ENCODE measurements around the gene LRFN5. TPM values are rescaled to one million over a fixed set of nuclear protein-coding genes. Genes with fewer than 3 reads are reported as not detected.

LRFN5 gene
- total and polyA plus RNA-seq, 2 of the 8 experiments (the other 6 are each of a cell fraction or from before 2014, with no cell fraction given), result 0.85 to 4.7 TPM

DNA sequence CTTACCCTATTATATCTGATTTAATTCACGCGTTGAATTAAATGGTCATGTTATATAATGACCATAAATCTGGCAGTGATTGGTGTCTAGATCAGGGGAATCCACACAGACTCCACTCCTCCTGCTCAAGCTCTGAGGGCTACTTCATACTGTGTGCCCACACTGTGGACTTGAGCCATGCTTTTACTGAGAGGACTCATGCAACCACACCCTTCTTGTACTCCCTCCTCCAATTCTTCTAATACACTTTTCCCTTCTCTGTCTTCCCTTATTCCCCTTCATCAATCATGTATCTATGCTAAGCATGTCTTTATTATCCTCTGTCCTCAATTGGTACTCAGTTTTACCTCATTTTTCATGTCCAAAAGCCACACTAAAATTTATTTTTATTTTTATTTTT, 37.7 kb upstream of the LRFN5 start:
- no peak overlapping the region for H3K4me2 ChIP-seq (ENCODE audit: insufficient read depth in 1 of 2, low read depth in 2 of 2, low read length in 2 of 2)
- no peaks in the 10 kb centered on the region for H3K79me1 ChIP-seq (ENCODE audit: low read depth, low read length)
- H2AK5ac ChIP-seq (ENCODE audit: low read depth, low read length), result no peak overlapping the region
- H3K36me3 ChIP-seq (ENCODE audit: control insufficient read depth in 2 of 4, insufficient read depth in 4 of 4, low read length in 3 of 4), result no peaks in the 10 kb centered on the region
- H3K27me3 ChIP-seq (replicated peaks in 1 of 4; ENCODE audit: control insufficient read depth in 3 of 4, extremely low read depth in 1 of 4, insufficient read depth in 3 of 4, low read length in 3 of 4), result no peaks in the 10 kb centered on the region
- no peak overlapping the region for H2BK12ac ChIP-seq (ENCODE audit: low read depth, low read length)
- no peak overlapping the region for H3K9ac ChIP-seq (replicated peaks in 1 of 4; ENCODE audit: extremely low read depth in 1 of 4, low read depth in 3 of 4, low read length in 3 of 4)
- H2BK120ac ChIP-seq (replicated peaks; ENCODE audit: low read depth, low read length), result no peak overlapping the region
- POLR2A ChIA-PET (ENCODE audit: partially characterized antibody), result no interaction called here
- no peak for FAIRE-seq
- H3K4me3 ChIP-seq (ENCODE audit: extremely low read depth in 1 of 4, insufficient read depth in 2 of 4, low read depth in 3 of 4, low read length in 4 of 4), result no peak overlapping the region
- no peak overlapping the region for H3K56ac ChIP-seq (replicated peaks; ENCODE audit: insufficient read length, low read depth, low read length)
- CTCF ChIA-PET (ENCODE audit: partially characterized antibody), result interaction anchor here (1.2 to 1.4 kb wide), 2 partner anchors 31 to 36 kb away, joined by 3 read pairs; no protein-coding TSS in a partner anchor
- no peak overlapping the region for H4K5ac ChIP-seq (ENCODE audit: insufficient read length, low read depth, low read length)
- no peak overlapping the region for H2BK15ac ChIP-seq (ENCODE audit: low read length)
- 0 out of 4 replicates have a peak, but pooled peaks cover 0 to 3% of the 10 kb centered on the region in 2 experiments for H3K9me3 ChIP-seq (ENCODE audit: insufficient read depth in 2 of 2, low read depth in 1 of 2, low read length in 1 of 2)
- H3K4me1 ChIP-seq (replicated peaks in 1 of 4; ENCODE audit: control insufficient read depth in 3 of 4, insufficient read depth in 4 of 4, low read length in 3 of 4), result peaks cover 2 to 4% (median 3%) of the 10 kb centered on the region in 4 experiments; a peak in 3 of 7 replicates
- no peak overlapping the region for H3K14ac ChIP-seq (ENCODE audit: insufficient read length)
- no peak overlapping the region for H2AFZ ChIP-seq (ENCODE audit: low read length)
- no peak for TF ChIP-seq CBX8 (IDR thresholded peaks at IDR 0.05; ENCODE audit: borderline replicate concordance, low read depth, low read length)
- no peak for TF ChIP-seq SIX5 (IDR thresholded peaks at IDR 0.05; ENCODE audit: low read depth, low read length)
- no peak for TF ChIP-seq CHD2 (IDR thresholded peaks at IDR 0.05; ENCODE audit: low read length)
- no peak overlapping the region for H4K91ac ChIP-seq (replicated peaks; ENCODE audit: insufficient read length, low read length)
- no peak overlapping the region for H3K18ac ChIP-seq (ENCODE audit: extremely low read depth, low read length)
- 0 out of 2 replicates have a peak, but pooled peaks cover 2% of the 10 kb centered on the region for H3K23me2 ChIP-seq (ENCODE audit: low read depth, low read length)
- H2BK5ac ChIP-seq (ENCODE audit: low read depth, low read length), result no peak overlapping the region
- H4K8ac ChIP-seq (ENCODE audit: extremely low read depth, insufficient read depth, low read length), result no peak overlapping the region
- 83% methylated on average over 2 of the region's 2 CpGs; no CpG with 5 or more reads in 1 of the 2 experiments for WGBS, 2 experiments (ENCODE audit: extremely low coverage in 1 of 2, insufficient coverage in 1 of 2, insufficient read length in 1 of 2, insufficient replicate concordance in 2 of 2, low coverage in 1 of 2, low lambda C conversion rate in 2 of 2, missing lambda C conversion rate in 1 of 2)
- H4K20me1 ChIP-seq (replicated peaks in 1 of 2; ENCODE audit: control insufficient read depth in 1 of 2, insufficient read depth in 2 of 2, low read length in 2 of 2), result no peaks in the 10 kb centered on the region
- no peak overlapping the region for H3K27ac ChIP-seq (ENCODE audit: low read depth, low read length)
- no peaks in the 10 kb centered on the region for H3K79me2 ChIP-seq (ENCODE audit: control insufficient read depth in 1 of 2, insufficient read depth in 2 of 2, low read length in 2 of 2)
- H3K23ac ChIP-seq (ENCODE audit: insufficient read length), result no peak overlapping the region
- no peak overlapping the region for H2BK20ac ChIP-seq (ENCODE audit: low read length)
- H3K4ac ChIP-seq (replicated peaks; ENCODE audit: insufficient read length, low read depth, low read length), result no peak overlapping the region
- no peak for DNase-seq (ENCODE audit: low read depth in 1 of 2, low spot score in 2 of 2)

Measured in H1 (cell line).